ENCODE measurements around the gene ADAMTS14.
"Not testable (repeated sequence)": the region's sequence is repeated elsewhere in the genome, so short reads cannot be mapped to it uniquely, and the experiment has no call there.

Gene ADAMTS14

GRCh38 chr10:70770516-70770915 lies 98.2 kb downstream of the ADAMTS14 start:
- DNase-seq (ENCODE audit: low read depth, low spot score) = not testable (repeated sequence)

GRCh38 chr10:70771311-70772194 lies 99.2 kb downstream of the ADAMTS14 start:
- DNase-seq (ENCODE audit: low read depth, low spot score) = no peak

- no peak for DNase-seq (ENCODE audit: low read depth, low spot score)
Observed at GRCh38 chr10:70772627-70773026, 100.3 kb downstream of the ADAMTS14 start.

GRCh38 chr10:70773461-70773860 lies 101.2 kb downstream of the ADAMTS14 start:
- no peak for DNase-seq (ENCODE audit: low read depth, low spot score)

GRCh38 chr10:70773965-70774809 lies 101.9 kb downstream of the ADAMTS14 start:
- no peak for DNase-seq (ENCODE audit: low read depth, low spot score)

- DNase-seq (ENCODE audit: low read depth, low spot score) = no peak
Observed at GRCh38 chr10:70774810-70775678, 102.7 kb downstream of the ADAMTS14 start.

GRCh38 chr10:70775679-70776454 lies 103.6 kb downstream of the ADAMTS14 start:
- DNase-seq (ENCODE audit: low read depth, low spot score) = no peak

- no peak for DNase-seq (ENCODE audit: low read depth, low spot score)
Observed at GRCh38 chr10:70776455-70777005, 104.2 kb downstream of the ADAMTS14 start.

GRCh38 chr10:70777063-70777875 lies 105.0 kb downstream of the ADAMTS14 start:
- DNase-seq (ENCODE audit: low read depth, low spot score) = no peak

GRCh38 chr10:70778267-70778924 lies 106.1 kb downstream of the ADAMTS14 start:
- no peak for DNase-seq (ENCODE audit: low read depth, low spot score)

- DNase-seq (ENCODE audit: low read depth, low spot score) = no peak
Observed at GRCh38 chr10:70779088-70779487, 106.8 kb downstream of the ADAMTS14 start.

GRCh38 chr10:70779511-70780369 lies 107.4 kb downstream of the ADAMTS14 start:
- no peak for DNase-seq (ENCODE audit: low read depth, low spot score)

- DNase-seq (ENCODE audit: low read depth, low spot score) = no peak
Observed at GRCh38 chr10:70780370-70780760, 108.1 kb downstream of the ADAMTS14 start.

GRCh38 chr10:70780772-70781171 lies 108.5 kb downstream of the ADAMTS14 start:
- DNase-seq (ENCODE audit: low read depth, low spot score) = no peak

GRCh38 chr10:70781461-70782051 lies 109.2 kb downstream of the ADAMTS14 start:
- no peak for DNase-seq (ENCODE audit: low read depth, low spot score)

GRCh38 chr10:70782086-70782745 lies 109.9 kb downstream of the ADAMTS14 start:
- no peak for DNase-seq (ENCODE audit: low read depth, low spot score)

Measured in smooth muscle cell of the brain vasculature (primary cell).